Hippocampal formation (tissue), 2 donors: ENCODE data around the gene MANSC1.

Source experiments
- DNase-seq, 2 donors: peaks; one replicate each; lab custom pipeline; 2025; lab: John Stamatoyannopoulos, UW

The MANSC1 gene

DNA sequence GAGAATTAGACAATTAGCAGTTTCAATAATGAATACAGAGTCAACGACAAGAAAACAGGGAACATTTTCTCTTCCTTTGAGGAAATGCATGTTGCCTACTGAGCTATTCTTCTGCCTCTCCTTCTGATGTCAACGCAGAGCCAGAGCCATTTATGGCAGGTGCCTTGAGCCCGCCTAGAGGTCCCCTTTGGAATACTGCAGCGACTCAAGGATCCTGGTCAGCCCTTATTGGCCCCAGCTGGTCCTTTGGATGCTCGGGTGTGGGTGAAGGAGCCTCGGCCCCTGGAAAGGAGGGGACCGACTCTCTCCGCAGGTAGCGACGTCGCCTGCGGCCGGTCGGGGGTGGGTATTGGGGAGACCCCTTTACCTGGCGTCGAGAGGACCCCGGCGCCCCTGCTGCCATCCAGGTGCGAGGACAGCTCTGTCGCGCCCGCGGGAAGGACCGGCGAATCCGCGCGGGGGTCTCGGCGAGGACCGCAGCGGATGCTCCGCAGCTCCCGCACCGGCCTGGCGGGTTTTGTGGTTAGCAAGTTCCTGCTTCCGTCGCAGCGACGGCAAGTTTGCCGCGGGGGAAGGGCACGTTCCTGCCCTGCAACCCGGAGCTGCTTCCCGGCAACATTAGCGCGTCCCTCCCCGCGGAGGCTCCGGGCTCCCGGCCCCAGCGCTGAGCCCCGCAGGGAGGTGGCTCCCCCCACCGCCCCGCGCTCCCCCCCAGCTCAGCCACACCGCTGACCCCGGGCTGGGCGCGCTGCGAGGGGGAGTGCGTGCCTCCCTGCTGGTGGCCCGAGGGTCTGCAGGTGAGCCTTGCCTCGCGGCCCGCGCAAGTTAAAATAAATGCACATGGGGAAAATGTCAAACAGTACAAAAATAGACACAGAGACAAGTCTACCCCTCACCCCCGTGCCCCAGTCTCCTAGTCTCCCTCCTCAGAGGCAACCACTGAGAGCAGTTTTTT lies at the start of gene MANSC1:
TSS of gene MANSC1 (minus strand) at position 532 of the 955 bp plus-strand sequence. CDS start 6,928 bp downstream, outside the sequence.
- DNase-seq = peak; percentile 30 to 53

DNA sequence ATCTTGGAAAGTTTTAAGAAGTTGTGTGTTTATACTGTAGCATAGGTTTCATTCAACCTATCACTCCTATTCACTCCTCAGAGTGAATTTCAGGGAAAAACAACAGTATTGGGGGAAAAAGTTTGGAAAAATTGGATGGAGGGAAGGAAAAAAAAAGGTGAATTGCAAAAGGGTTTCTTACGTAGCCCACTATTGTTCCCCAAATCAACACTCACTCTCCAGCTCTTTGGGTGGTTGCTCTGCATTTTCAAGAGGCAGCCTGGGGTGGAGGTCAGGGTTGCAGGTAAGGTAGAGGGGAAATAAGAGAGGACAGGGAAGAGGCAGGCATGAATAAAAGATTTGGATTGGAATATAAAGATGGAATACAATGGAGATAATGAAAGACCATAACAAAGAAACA lies 49.1 kb upstream of the MANSC1 start:
- no peak for DNase-seq

GRCh38 chr12:12398026-12398859 lies 48.2 kb upstream of the MANSC1 start:
- DNase-seq = no peak

DNA sequence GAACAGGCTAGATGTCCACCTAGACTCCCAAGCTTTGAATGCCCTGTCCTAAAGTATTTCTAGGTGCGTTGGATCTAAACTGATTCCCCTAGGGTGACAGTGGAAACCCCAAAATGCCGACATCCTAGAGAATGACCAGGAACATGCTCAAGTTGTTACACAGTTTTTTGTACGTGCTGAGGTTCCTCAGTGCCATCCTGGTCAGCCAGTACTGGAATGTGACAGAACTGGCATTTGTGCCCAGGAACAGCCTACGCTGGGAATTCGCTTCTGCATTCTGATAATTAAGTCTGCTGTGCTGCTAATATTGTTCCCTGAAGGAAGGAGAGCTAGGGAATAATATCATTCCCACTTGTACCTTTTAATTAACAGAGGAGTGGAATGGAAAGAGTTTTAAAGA lies 47.1 kb upstream of the MANSC1 start:
- no peak for DNase-seq

DNA sequence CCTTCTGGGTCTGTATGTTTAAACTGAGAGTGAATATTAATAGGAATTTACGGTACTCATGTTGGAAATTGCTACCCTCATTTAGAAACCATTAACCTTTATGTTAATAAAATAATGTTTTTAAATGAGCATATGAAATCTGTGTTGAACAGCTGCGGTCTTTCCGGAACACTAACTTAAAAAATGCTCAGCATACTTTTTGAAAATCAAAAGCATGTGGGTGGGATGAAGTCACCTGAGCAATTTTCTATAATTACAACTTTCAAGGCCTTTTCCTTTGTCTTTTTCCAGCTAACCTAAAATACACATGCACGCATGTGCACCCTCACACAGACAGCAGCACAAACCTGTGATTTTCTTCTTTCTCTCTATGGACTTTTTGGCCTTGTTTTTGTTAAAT lies 46.7 kb upstream of the MANSC1 start:
- DNase-seq = no peak

- DNase-seq = no peak
Measured at GRCh38 chr12:12393171-12393570, 43.1 kb upstream of the MANSC1 start.

DNA sequence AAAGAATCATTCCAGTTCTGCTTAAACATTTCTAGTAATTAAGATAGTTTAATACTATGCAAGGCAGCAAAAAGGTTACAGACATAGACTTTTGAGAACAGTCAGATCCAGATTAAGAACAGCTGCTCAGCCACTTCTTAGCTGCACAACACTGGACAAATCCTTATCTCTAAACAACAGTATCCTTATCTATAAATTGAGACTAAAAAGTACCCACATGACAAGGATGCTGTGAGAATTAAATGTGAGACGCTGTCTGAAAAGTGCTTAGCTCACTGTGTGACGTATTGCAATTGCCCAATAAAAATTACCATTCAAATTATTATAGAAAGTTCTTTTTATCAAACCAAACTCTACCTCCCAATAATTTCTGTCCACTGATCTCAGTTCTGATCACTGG lies 42.4 kb upstream of the MANSC1 start:
- DNase-seq = no peak

DNA sequence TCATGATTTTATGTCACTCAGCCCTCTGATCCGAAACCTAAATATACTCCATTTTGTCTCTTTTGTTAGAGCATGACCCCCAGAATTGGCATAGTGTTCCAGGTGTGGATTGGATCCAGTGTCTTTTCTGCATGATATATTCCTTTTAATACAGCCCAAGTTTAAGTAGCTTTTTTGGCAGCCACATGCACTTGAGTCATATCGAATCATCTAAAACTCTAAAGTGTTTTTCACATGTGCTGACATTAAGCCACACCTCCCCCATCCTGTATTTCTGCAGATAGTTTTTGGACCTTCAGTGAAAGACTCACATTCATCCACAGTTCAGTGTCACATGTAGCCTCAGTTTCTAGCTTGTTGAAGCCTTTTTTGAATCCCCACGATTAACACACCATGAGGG lies 37.5 kb upstream of the MANSC1 start:
- no peak for DNase-seq

GRCh38 chr12:12384571-12385340 lies 34.7 kb upstream of the MANSC1 start:
- DNase-seq = peak; percentile 19 to 48

DNA sequence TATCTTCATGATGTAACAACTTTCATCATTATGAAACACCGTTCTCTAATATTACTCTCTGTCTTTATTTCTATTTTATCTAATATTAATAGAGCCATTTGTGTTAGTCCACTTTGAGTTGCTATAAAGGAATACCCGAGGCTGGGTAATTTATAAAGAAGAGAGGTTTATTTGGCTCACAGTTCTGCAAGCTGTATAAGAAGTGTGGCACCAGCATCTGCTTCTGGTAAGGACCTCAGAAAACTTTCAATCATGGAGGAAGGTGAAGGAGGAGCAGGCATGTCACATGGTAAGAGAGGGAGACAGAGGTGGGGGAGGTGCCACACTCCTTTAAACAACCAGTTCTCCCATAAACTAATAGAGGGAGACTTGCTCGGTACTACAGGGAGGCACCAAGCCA lies 31.9 kb upstream of the MANSC1 start:
- DNase-seq = no peak

- DNase-seq = no peak
Measured at GRCh38 chr12:12380949-12381593, 31.0 kb upstream of the MANSC1 start.

DNA sequence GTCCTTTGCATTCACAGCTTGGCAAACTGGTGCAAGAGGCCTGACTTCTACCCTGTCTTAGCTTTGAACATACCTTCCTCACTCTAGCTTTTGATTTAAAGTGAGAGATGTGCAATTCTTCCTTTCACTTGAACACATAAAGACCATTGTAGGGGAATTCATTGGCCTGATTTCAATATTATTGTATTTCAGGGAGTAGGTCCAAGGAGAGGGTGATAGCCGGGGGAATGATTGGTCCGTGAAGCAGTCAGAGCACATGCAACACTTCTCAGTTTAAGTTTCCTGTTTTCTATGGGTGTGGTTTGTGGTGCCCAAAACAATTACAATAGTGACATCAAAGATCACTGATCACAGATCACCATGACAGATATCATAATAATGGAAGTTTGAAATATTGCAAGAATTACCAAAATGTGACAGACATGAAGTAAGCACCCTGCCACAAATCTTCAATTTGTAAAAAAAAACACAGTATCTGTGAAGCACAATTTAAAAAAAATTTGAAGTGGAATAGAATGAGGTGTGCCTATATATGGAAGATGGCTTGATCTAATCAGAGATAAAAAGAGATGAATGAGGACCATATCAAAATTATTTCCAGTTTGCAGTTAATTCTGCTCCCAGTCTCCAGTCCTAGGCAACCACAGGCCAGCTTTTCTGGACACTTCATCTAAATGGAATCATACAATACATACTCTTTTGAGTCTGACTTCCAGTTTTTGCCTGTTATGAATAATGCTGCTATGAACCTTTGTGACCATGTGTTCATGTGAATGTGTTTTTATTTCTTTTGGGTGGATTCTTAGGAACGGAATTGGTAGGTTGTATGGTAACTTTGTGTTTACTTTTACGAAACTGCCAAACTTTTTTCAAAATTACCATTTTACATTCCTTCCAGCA lies 30.0 kb upstream of the MANSC1 start:
- no peak for DNase-seq

- DNase-seq = no peak
Measured at GRCh38 chr12:12378616-12379015, 28.6 kb upstream of the MANSC1 start.

GRCh38 chr12:12376646-12377448 lies 26.8 kb upstream of the MANSC1 start:
- peak in 1 of 2 donors; percentile 88 for DNase-seq

DNA sequence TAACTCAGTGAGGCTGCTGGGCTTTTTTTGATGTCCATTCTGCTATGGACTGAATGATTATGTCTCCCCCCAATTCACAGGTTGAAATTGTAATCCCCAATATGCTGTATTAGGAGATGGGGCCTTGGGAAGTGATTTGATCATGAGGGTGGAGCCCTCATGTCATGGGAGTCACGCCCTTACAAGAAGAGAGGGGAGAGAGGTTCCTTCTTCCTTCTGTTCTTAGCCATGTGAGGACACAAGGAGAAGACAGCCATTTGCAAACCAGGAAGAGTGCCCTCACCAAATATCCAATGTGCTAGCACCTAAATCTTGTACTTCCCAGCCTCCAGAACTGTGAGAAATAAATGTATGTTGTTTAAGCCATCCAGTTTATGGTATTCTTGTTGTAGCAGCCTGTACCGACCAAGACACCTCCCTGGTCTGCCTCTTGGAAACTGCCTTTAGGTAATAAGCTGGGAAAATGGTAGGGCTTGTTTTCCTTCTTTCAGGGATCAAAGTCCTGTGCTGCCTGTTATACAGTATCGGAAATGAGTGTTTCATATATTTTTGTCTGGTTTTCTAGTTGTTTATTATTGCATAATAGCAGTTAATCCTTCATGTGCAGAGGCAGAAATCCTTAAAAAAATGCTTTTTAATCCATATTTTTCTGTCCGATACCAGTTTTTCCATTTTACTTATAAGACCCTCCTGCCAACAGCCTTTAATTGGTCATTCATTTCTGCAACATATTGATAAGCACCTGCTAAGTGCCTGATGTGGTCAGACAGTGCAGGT lies 23.1 kb upstream of the MANSC1 start:
- DNase-seq = no peak

GRCh38 chr12:12367482-12367998 lies 17.5 kb upstream of the MANSC1 start:
- no peak for DNase-seq

DNA sequence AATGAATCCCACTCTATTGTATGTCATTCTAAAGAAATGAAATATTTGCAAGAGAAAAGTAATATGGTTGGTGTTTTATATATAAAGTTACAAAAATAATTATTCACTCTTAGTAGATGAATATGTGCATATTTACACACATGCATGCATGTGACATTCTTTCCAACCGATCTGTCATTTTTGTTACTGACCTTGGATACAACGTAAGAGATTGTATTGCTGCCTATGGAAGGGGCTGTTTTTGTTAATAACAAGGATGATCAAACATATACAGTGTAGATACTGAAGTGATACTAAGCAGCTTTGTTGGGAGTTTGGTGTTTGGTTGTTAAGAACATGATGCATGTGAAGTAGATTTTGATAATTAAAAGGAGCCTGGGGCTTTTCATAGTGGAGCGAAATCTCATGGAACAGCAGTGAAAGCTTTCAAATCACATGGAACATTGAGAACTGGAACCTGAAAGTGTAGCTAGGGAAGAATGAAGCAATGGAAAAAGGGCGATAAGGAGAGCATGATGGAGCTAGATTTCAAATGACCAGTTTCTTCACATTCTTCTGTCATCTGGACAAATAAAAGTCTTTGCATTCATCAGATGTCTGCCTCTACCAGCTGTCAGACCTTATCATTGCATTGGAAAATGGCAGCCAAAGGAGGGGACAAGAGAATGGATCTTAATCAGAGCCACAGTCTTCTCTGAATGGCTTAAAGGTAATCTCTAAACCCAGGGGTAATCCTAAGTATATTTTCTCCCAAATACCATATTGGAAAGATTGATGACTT lies 16.8 kb upstream of the MANSC1 start:
- DNase-seq = no peak
